ENCODE measurements around the gene DCUN1D3.

GRCh38 chr16:20941636-20941926 is 41.4 kb upstream of the DCUN1D3 start:
- TF ChIP-seq CTCF (IDR thresholded peaks at IDR 0.05): no peak
- no peak for TF ChIP-seq POLR2AphosphoS5 (IDR thresholded peaks at IDR 0.05)
